A673 (cell line): ENCODE measurements around the gene SEH1L. TPM values are rescaled to one million over a fixed set of nuclear protein-coding genes. Genes with fewer than 3 reads are reported as not detected.

ENCODE experiments used
- BruUV-seq: library from RNA; stranded (reverse); fragments of 400-500 nt; replicated peaks from 2 replicates; lab custom pipeline; 2021; lab: Mats Ljungman, UMichigan
- CTCF ChIA-PET: fragments of 300-600 bp; sonication (Branson Sonifier 250); formaldehyde crosslinking; loops from one replicate; lab custom pipeline; 2022; ENCODE audit warnings: antibody characterized with exemption; lab: Charles Lee
- POLR2A ChIA-PET: fragments of 300-600 bp; sonication (Branson Sonifier 250); formaldehyde crosslinking; loops from one replicate; lab custom pipeline; 2022; ENCODE audit warnings: antibody characterized with exemption; ENCODE audit not compliant: low non-redundant PET; lab: Charles Lee
- DNase-seq: peaks from one replicate; pipeline ENCODE4 v3.0.0-alpha.2; 2015; ENCODE audit warnings: low spot score
- H3K27ac ChIP-seq: fragments of 200-600 bp; sonication (generic); 2 replicates; pipeline ENCODE4 v1.5.1; 2016; ENCODE audit warnings: mixed run types, low read depth, mild to moderate bottlenecking, mixed read lengths, antibody characterized with exemption, low read length; ENCODE audit not compliant: poor library complexity, severe bottlenecking
- H3K27me3 ChIP-seq: fragments of 200-600 bp; sonication (generic); replicated peaks from 2 replicates; pipeline ENCODE4 v1.6.1; 2017; ENCODE audit warnings: mixed run types, low read depth, mild to moderate bottlenecking, mixed read lengths, antibody characterized with exemption, low read length; ENCODE audit not compliant: insufficient read depth, poor library complexity
- H3K36me3 ChIP-seq: fragments of 200-600 bp; sonication (generic); 2 replicates; pipeline ENCODE4 v1.6.1; 2016; ENCODE audit warnings: mixed run types, mild to moderate bottlenecking, mixed read lengths, antibody characterized with exemption, low read length; ENCODE audit not compliant: insufficient read depth, poor library complexity, severe bottlenecking
- H3K4me1 ChIP-seq: fragments of 200-600 bp; sonication (generic); 2 replicates; pipeline ENCODE4 v1.6.1; 2017; ENCODE audit warnings: mixed run types, mild to moderate bottlenecking, mixed read lengths, antibody characterized with exemption, low read length; ENCODE audit not compliant: insufficient read depth, poor library complexity, severe bottlenecking
- H3K4me3 ChIP-seq: fragments of 200-600 bp; sonication (generic); 2 replicates; pipeline ENCODE4 v1.5.1; 2016; ENCODE audit warnings: low read depth, mixed run types, mild to moderate bottlenecking, mixed read lengths, low read length; ENCODE audit not compliant: poor library complexity, severe bottlenecking
- H3K9me3 ChIP-seq: fragments of 200-600 bp; sonication (generic); 2 replicates; pipeline ENCODE4 v1.6.1; 2016; ENCODE audit warnings: mixed run types, low read depth, mild to moderate bottlenecking, mixed read lengths, antibody characterized with exemption, low read length; ENCODE audit not compliant: poor library complexity, severe bottlenecking
- EZH2 ChIP-seq: fragments of 200-600 bp; sonication (generic); IDR thresholded peaks from 2 replicates; pipeline ENCODE4 v1.6.1; 2017; ENCODE audit warnings: borderline replicate concordance, low read depth, mild to moderate bottlenecking, mixed read lengths, antibody characterized with exemption, low read length; ENCODE audit not compliant: poor library complexity, severe bottlenecking
- intact Hi-C: fragments of 100-400 bp; cut with micrococcal nuclease; formaldehyde crosslinking; loops from one replicate; pipeline ENCODE4 v1.10.0; 2022; ENCODE audit not compliant: unreplicated experiment
- total RNA-seq: library from RNA; stranded (reverse); gene quantifications from 2 replicates; pipeline ENCODE4 v1.2.3, GENCODE V29; 2021
- TF ChIP-seq, protein P1 (sequence below): fragments of 300-800, 200-600 bp; sonication (generic); conservative IDR thresholded peaks from 2 replicates; pipeline ENCODE4 v1.5.1; 2017; ENCODE audit warnings: low read depth, mild to moderate bottlenecking, antibody characterized with exemption, low read length, moderate library complexity, mixed read lengths

The SEH1L gene
- total RNA-seq, 1 experiment from 2014 or later: 105 TPM

DNA sequence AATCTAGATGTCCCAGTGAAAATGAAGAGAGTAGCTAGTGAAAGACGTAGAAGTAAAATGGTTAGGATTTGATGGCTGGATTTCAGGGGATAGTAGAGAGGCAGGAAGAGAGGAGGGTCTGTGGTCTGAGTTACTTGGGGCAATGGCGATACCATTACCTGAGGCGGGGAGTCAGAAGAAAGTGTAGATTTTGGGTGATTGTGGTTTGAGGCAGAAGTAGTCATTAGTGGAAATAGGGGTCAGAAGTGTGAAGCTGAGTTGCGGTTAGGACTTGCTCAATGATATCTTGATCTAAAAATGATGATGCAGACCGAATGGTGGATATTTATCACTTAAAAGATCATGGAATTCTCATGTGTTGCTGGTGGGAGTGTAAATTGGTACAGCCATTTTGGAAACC, 84.4 kb downstream of the SEH1L start:
- Histone ChIP-seq H3K27me3 (no peaks in the 10 kb centered on the region), H3K4me3 (no peak overlapping the region), H3K9me3 (no peaks in the 10 kb centered on the region), H3K27ac (no peak overlapping the region), H3K4me1 (no peaks in the 10 kb centered on the region), H3K36me3 (peaks cover 39% of the 10 kb centered on the region)
- ChIA-PET POLR2A (no interaction called here), CTCF (no interaction called here)
- no TSS peak for BruUV-seq
- intact Hi-C loops: no loop called here
- DNase-seq: no peak
- TF ChIP-seq EZH2: no peak
- TF ChIP-seq, protein P1, sequence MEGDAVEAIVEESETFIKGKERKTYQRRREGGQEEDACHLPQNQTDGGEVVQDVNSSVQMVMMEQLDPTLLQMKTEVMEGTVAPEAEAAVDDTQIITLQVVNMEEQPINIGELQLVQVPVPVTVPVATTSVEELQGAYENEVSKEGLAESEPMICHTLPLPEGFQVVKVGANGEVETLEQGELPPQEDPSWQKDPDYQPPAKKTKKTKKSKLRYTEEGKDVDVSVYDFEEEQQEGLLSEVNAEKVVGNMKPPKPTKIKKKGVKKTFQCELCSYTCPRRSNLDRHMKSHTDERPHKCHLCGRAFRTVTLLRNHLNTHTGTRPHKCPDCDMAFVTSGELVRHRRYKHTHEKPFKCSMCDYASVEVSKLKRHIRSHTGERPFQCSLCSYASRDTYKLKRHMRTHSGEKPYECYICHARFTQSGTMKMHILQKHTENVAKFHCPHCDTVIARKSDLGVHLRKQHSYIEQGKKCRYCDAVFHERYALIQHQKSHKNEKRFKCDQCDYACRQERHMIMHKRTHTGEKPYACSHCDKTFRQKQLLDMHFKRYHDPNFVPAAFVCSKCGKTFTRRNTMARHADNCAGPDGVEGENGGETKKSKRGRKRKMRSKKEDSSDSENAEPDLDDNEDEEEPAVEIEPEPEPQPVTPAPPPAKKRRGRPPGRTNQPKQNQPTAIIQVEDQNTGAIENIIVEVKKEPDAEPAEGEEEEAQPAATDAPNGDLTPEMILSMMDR: no peak

DNA sequence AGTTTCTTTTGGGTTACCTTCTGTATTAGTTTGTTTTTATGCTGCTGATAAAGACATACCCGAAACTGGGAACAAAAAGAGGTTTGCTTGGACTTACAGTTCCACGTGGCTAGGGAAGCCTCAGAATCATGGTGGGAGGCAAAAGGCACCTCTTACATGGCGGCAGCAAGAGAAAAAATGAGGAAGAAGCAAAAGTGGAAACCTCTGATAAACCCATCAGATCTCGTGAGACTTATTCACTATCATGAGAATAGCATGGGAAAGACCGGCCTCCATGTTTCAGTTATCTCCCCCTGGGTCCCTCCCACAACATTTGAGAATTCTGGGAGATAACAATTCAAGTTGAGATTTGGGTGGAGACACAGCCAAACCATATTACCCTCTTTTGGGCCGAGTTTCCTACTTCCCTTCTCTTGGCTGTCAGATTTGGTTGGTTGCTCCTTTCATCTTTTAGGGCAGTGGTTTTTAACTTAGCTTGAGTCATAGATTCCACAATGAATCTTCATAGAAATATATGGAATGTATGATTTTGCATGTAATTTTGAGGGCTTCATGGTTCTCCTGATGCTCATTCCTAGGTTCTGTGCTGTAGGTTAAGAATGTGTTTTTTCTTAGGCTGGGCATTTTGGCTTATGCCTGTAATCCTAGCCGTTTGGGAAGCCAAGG, 87.6 kb downstream of the SEH1L start:
- H3K27ac ChIP-seq: no peak overlapping the region
- H3K36me3 ChIP-seq: peaks cover 37% of the 10 kb centered on the region
- H3K27me3 ChIP-seq: no peaks in the 10 kb centered on the region
- DNase-seq: no peak
- no peaks in the 10 kb centered on the region for H3K9me3 ChIP-seq
- intact Hi-C loops: no loop called here
- H3K4me3 ChIP-seq: no peak overlapping the region
- ChIA-PET POLR2A (no interaction called here), CTCF (no interaction called here)
- BruUV-seq: no TSS peak
- H3K4me1 ChIP-seq: no peaks in the 10 kb centered on the region
- TF ChIP-seq, protein P1: no peak

DNA sequence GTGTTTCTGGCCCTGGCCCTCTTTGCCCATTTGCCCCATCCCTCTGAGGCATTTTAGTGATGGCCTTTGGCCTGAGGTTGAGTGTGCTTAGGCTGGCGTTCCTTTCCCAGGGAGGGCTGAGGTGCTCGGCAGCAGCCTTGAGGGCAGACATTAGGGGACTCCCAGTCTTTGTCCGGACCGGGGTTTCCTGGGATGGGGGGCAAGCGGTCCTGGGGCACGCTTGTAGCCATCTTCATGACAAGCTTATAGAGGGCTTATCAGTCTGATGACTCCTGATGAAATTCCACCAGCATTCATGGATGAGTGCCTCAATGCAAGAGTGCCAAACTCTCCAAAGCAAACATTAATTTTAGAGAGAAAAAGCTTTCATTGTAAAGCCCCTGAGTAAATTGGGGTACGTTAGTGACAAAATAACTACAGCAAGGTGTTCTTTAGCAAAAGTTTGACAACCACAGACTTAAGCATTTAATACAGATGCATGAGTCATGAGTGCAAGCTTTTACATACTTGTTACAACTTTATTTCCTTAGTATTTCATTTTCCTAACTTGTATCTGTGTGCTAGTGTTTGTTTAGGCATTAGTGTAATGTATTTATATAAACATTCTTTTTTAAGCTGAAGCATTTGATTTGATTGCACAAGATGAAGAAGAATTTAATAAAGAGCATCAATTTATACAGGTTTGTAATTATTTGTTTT, 89.0 kb downstream of the SEH1L start:
- ChIA-PET POLR2A (no interaction called here), CTCF (no interaction called here)
- Histone ChIP-seq H3K36me3 (peaks cover 27% of the 10 kb centered on the region), H3K4me1 (no peaks in the 10 kb centered on the region), H3K9me3 (no peaks in the 10 kb centered on the region), H3K27me3 (no peaks in the 10 kb centered on the region), H3K27ac (no peak overlapping the region), H3K4me3 (no peak overlapping the region)
- no peak for DNase-seq
- intact Hi-C loops: no loop called here
- TF ChIP-seq EZH2: no peak
- TF ChIP-seq, protein P1: no peak
- BruUV-seq: no TSS peak

Other genes starting within 250 kb of the SEH1L start
- 20.5 and 22.3 TPM in 2 replicates for gene CEP76, start 245.3 kb upstream of the SEH1L start, total RNA-seq
- gene PSMG2, start 245.0 kb upstream of the SEH1L start, total RNA-seq: 74.0 and 74.4 TPM in 2 replicates
- 35.8 and 44.7 TPM in 2 replicates for gene PTPN2, start 63.8 kb upstream of the SEH1L start, total RNA-seq
- gene CEP192, start 43.4 kb downstream of the SEH1L start, total RNA-seq: 46.4 and 50.2 TPM in 2 replicates